IMR-90 (cell line): ENCODE results near the gene GNAT3. TPM values are rescaled to one million over a fixed set of nuclear protein-coding genes. Genes with fewer than 3 reads are reported as not detected.

Experiments
- ATAC-seq: fragments of 200-7000 bp; cut with Tn5 transposase; 2 replicates; pipeline ENCODE4 v1.9.1; 2020; ENCODE audit warnings: low read depth, mild to moderate bottlenecking, moderate library complexity
- BruUV-seq: library from RNA; stranded (reverse); fragments of 400-500 nt; replicated peaks from 2 replicates; lab custom pipeline; 2021; lab: Mats Ljungman, UMichigan
- CTCF ChIA-PET: fragments of 300-600 bp; formaldehyde crosslinking; extraction: SDS; loops from one replicate; lab custom pipeline; 2021; ENCODE audit warnings: antibody characterized with exemption; lab: Yijun Ruan, JAX
- POLR2A ChIA-PET: fragments of 300-600 bp; sonication (Branson Sonifier 250); formaldehyde crosslinking; loops from one replicate; lab custom pipeline; 2022; ENCODE audit warnings: antibody characterized with exemption; ENCODE audit not compliant: unreplicated experiment; lab: Charles Lee
- DNase-seq: peaks from one replicate; pipeline ENCODE4 v3.0.0; 2013
- H2AFZ ChIP-seq: replicated peaks from 2 replicates; pipeline ENCODE3; 2013; ENCODE audit warnings: low read length, mild to moderate bottlenecking; ENCODE audit not compliant: poor library complexity
- H2AK5ac ChIP-seq: 2 replicates; pipeline ENCODE4 v1.6.1; 2013; ENCODE audit warnings: low read depth, low read length, inconsistent platforms
- H2AK9ac ChIP-seq: replicated peaks from 2 replicates; pipeline ENCODE3; 2013; ENCODE audit warnings: mild to moderate bottlenecking, low read depth, low read length, moderate library complexity; ENCODE audit not compliant: poor library complexity
- H2BK120ac ChIP-seq: 2 replicates; pipeline ENCODE4 v1.6.1; 2013; ENCODE audit warnings: low read depth, low read length, inconsistent platforms
- H2BK15ac ChIP-seq: 3 replicates; pipeline ENCODE4 v1.6.1; 2013; ENCODE audit warnings: low read depth, low read length, inconsistent platforms
- H2BK20ac ChIP-seq: 2 replicates; pipeline ENCODE4 v1.6.1; 2013; ENCODE audit warnings: low read depth, mild to moderate bottlenecking, inconsistent platforms, low read length, moderate library complexity
- H2BK5ac ChIP-seq: 2 replicates; pipeline ENCODE4 v1.6.1; 2013; ENCODE audit warnings: mild to moderate bottlenecking, low read depth, low read length, inconsistent platforms; ENCODE audit not compliant: poor library complexity, severe bottlenecking
- H3K14ac ChIP-seq: replicated peaks from 2 replicates; pipeline ENCODE4 v1.6.1; 2013; ENCODE audit warnings: low read depth, low read length, inconsistent platforms
- H3K18ac ChIP-seq: 2 replicates; pipeline ENCODE4 v1.6.1; 2013; ENCODE audit warnings: low read depth, low read length, control low read depth
- H3K23ac ChIP-seq: 2 replicates; pipeline ENCODE4 v1.6.1; 2013; ENCODE audit warnings: low read depth, low read length, inconsistent platforms
- H3K27ac ChIP-seq: 2 replicates; pipeline ENCODE4 v1.5.1; 2013; ENCODE audit warnings: mild to moderate bottlenecking, control low read depth, low read length; ENCODE audit not compliant: insufficient read depth
- H3K27me3 ChIP-seq: 2 replicates; pipeline ENCODE4 v1.6.1; 2013; ENCODE audit warnings: low read length; ENCODE audit not compliant: control insufficient read depth, insufficient read depth
- H3K36me3 ChIP-seq: 2 replicates; pipeline ENCODE4 v1.6.1; 2013; ENCODE audit warnings: low read length, mixed read lengths; ENCODE audit not compliant: control insufficient read depth, insufficient read depth
- H3K4ac ChIP-seq: 2 replicates; pipeline ENCODE4 v1.6.1; 2013; ENCODE audit warnings: low read depth, low read length, inconsistent platforms
- H3K4me1 ChIP-seq: 2 replicates; pipeline ENCODE4 v1.6.1; 2013; ENCODE audit warnings: low read length, mixed read lengths; ENCODE audit not compliant: control insufficient read depth, insufficient read depth
- H3K4me2 ChIP-seq: 2 replicates; pipeline ENCODE4 v1.6.1; 2013; ENCODE audit warnings: low read depth, mild to moderate bottlenecking, control low read depth, low read length, moderate library complexity
- H3K4me3 ChIP-seq: 2 replicates; pipeline ENCODE4 v1.5.1; 2013; ENCODE audit warnings: low read depth, mild to moderate bottlenecking, control low read depth, low read length, moderate library complexity; ENCODE audit not compliant: insufficient read depth
- H3K56ac ChIP-seq: 2 replicates; pipeline ENCODE4 v1.6.1; 2013; ENCODE audit warnings: low read length, inconsistent platforms; ENCODE audit not compliant: insufficient read depth; ENCODE audit errors: extremely low read depth
- H3K79me1 ChIP-seq, 2 experiments: 2 replicates each; pipeline ENCODE4 v1.6.1; 2013; ENCODE audit warnings: low read length in 2 of 2, inconsistent platforms in 1 of 2, low read depth in 1 of 2
- H3K9ac ChIP-seq: 2 replicates; pipeline ENCODE4 v1.6.1; 2013; ENCODE audit warnings: low read depth, low read length, control low read depth
- H3K9me1 ChIP-seq: 2 replicates; pipeline ENCODE4 v1.6.1; 2013; ENCODE audit warnings: low read length, inconsistent platforms; ENCODE audit not compliant: insufficient read depth
- H3K9me3 ChIP-seq: 2 replicates; pipeline ENCODE4 v1.6.1; 2013; ENCODE audit warnings: low read length; ENCODE audit not compliant: control insufficient read depth, insufficient read depth
- H4K20me1 ChIP-seq: 2 replicates; pipeline ENCODE4 v1.6.1; 2013; ENCODE audit warnings: low read length, inconsistent platforms; ENCODE audit not compliant: insufficient read depth
- H4K5ac ChIP-seq: 2 replicates; pipeline ENCODE4 v1.6.1; 2013; ENCODE audit warnings: mild to moderate bottlenecking, low read depth, low read length, control low read depth
- H4K8ac ChIP-seq, 2 experiments: 2 replicates each; pipeline ENCODE4 v1.6.1; 2013; ENCODE audit warnings: low read depth in 2 of 2, low read length in 2 of 2, control low read depth in 1 of 2, inconsistent platforms in 1 of 2
- H4K91ac ChIP-seq: 2 replicates; pipeline ENCODE4 v1.6.1; 2013; ENCODE audit warnings: low read depth, low read length, inconsistent platforms; ENCODE audit not compliant: insufficient read depth
- CHD1 ChIP-seq: IDR thresholded peaks from 2 replicates; pipeline ENCODE4 v1.6.1; 2012; ENCODE audit warnings: low read depth, low read length, improper control_type of control experiment
- FOS ChIP-seq: fragments of 150-350 bp; IDR thresholded peaks from 2 replicates; pipeline ENCODE4 v1.6.1; 2016; ENCODE audit warnings: low read depth, low read length
- MAFK ChIP-seq: IDR thresholded peaks from 2 replicates; pipeline ENCODE4 v1.6.1; 2012; ENCODE audit warnings: low read depth, low read length, improper control_type of control experiment
- MXI1 ChIP-seq: IDR thresholded peaks from 2 replicates; pipeline ENCODE4 v1.6.1; 2012; ENCODE audit warnings: low read depth, mild to moderate bottlenecking, low read length, moderate library complexity, borderline replicate concordance
- NFE2L2 ChIP-seq: fragments of 150-350 bp; IDR thresholded peaks from 2 replicates; pipeline ENCODE4 v1.6.1; 2016; ENCODE audit warnings: low read depth, mild to moderate bottlenecking, low read length
- POLR2A ChIP-seq: IDR thresholded peaks from 2 replicates; pipeline ENCODE4 v1.6.1; 2012; ENCODE audit warnings: mild to moderate bottlenecking, low read depth, low read length
- RCOR1 ChIP-seq: IDR thresholded peaks from 2 replicates; pipeline ENCODE4 v1.6.1; 2012; ENCODE audit warnings: mild to moderate bottlenecking, low read length, improper control_type of control experiment; ENCODE audit not compliant: insufficient replicate concordance
- RFX5 ChIP-seq: IDR thresholded peaks from 2 replicates; pipeline ENCODE4 v1.8.0; 2012; ENCODE audit warnings: low read depth, mild to moderate bottlenecking, low read length, moderate library complexity
- USF2 ChIP-seq: fragments of 150-350 bp; IDR thresholded peaks from 2 replicates; pipeline ENCODE4 v1.6.1; 2017; ENCODE audit warnings: mild to moderate bottlenecking, antibody characterized with exemption, low read length, low read depth
- WGBS, 2 experiments: methylation state at CpG; one replicate each; pipeline versions ENCODE4 v1.1.5 to v1.1.7; 2013; ENCODE audit warnings: missing lambda C conversion rate in 2 of 2; ENCODE audit not compliant: insufficient read length in 1 of 2; ENCODE audit errors: extremely low coverage in 2 of 2; 5-methylcytosine and 5-hydroxymethylcytosine counted together
- dilution Hi-C: fragments of 300-500 bp; cut with HindIII; formaldehyde crosslinking; loops from one replicate; pipeline ENCODE4 v1.14.3; 2018; ENCODE audit warnings: low sequenced_read_pairs; ENCODE audit not compliant: unreplicated experiment
- in situ Hi-C: fragments of 300-500 bp; cut with MboI; formaldehyde crosslinking; loops from 3 replicates; pipeline ENCODE4 v1.14.3; 2019; ENCODE audit warnings: low sequenced_read_pairs, inconsistent platforms, mixed read lengths
- intact Hi-C: fragments of 100-400 bp; cut with micrococcal nuclease; formaldehyde crosslinking; loops from 2 replicates; pipeline ENCODE4 v1.10.0; 2022
- polyA plus RNA-seq, 3 experiments: library from polyadenylated mRNA; depleted of rRNA; stranded (reverse); fragments of >200 nt; gene quantifications; 2 replicates each; pipeline ENCODE4 v1.2.3, GENCODE V29; 2012; ENCODE audit warnings: low replicate concordance in 1 of 3
- total RNA-seq: library from RNA; depleted of rRNA; stranded (reverse); fragments of >200 nt; gene quantifications from 2 replicates; pipeline ENCODE4 v1.2.3, GENCODE V29; 2012
- TF ChIP-seq, protein P1 (sequence below): conservative IDR thresholded peaks from 2 replicates; pipeline ENCODE4 v1.5.1; 2012; ENCODE audit warnings: mild to moderate bottlenecking, low read depth, low read length, improper control_type of control experiment

The GNAT3 gene
- total and polyA plus RNA-seq, 2 of the 4 experiments (the other 2 are of a cell fraction): not detected

- intact Hi-C loops: no loop called here
- Histone ChIP-seq H3K36me3 (no peaks in the 10 kb centered on the region), H2BK120ac (no peak overlapping the region), H2BK5ac (no peak overlapping the region), H3K27ac (no peak overlapping the region), H3K79me1 (no peaks in the 10 kb centered on the region), H3K4me3 (no peak overlapping the region), H2BK15ac (no peak overlapping the region), H3K4ac (no peak overlapping the region), H3K4me1 (no peaks in the 10 kb centered on the region), H2AK9ac (no peak overlapping the region), H2AFZ (no peak overlapping the region), H4K91ac (no peak overlapping the region), H3K9me3 (no peaks in the 10 kb centered on the region), H3K27me3 (no peaks in the 10 kb centered on the region), H3K23ac (no peak overlapping the region), H2AK5ac (no peak overlapping the region), H3K4me2 (no peak overlapping the region), H3K14ac (no peak overlapping the region), H3K9me1 (no peaks in the 10 kb centered on the region), H4K5ac (no peak overlapping the region), H3K9ac (no peak overlapping the region), H3K56ac (no peak overlapping the region), H2BK20ac (no peak overlapping the region), H4K20me1 (no peaks in the 10 kb centered on the region), H4K8ac (no peak overlapping the region), H3K18ac (no peak overlapping the region)
- dilution Hi-C loops: no loop called here
- CTCF ChIA-PET: no interaction called here
- WGBS, 2 experiments: 98% methylated on average over 7 of the region's 9 CpGs; no CpG with 5 or more reads in 1 of the 2 experiments
- no TSS peak for BruUV-seq
- TF ChIP-seq POLR2A: no peak
- no peak for TF ChIP-seq FOS
- TF ChIP-seq RFX5: no peak
- no peak for TF ChIP-seq MXI1
- no peak for TF ChIP-seq USF2
- TF ChIP-seq MAFK: no peak
- no peak for TF ChIP-seq NFE2L2
- TF ChIP-seq CHD1: no peak
- TF ChIP-seq, protein P1, sequence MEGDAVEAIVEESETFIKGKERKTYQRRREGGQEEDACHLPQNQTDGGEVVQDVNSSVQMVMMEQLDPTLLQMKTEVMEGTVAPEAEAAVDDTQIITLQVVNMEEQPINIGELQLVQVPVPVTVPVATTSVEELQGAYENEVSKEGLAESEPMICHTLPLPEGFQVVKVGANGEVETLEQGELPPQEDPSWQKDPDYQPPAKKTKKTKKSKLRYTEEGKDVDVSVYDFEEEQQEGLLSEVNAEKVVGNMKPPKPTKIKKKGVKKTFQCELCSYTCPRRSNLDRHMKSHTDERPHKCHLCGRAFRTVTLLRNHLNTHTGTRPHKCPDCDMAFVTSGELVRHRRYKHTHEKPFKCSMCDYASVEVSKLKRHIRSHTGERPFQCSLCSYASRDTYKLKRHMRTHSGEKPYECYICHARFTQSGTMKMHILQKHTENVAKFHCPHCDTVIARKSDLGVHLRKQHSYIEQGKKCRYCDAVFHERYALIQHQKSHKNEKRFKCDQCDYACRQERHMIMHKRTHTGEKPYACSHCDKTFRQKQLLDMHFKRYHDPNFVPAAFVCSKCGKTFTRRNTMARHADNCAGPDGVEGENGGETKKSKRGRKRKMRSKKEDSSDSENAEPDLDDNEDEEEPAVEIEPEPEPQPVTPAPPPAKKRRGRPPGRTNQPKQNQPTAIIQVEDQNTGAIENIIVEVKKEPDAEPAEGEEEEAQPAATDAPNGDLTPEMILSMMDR: no peak
- TF ChIP-seq RCOR1: no peak
- POLR2A ChIA-PET: no interaction called here
- no peak for DNase-seq
- no peak for ATAC-seq
- in situ Hi-C loops: no loop called here
Measured at GRCh38 chr7:80524693-80525092, 12.8 kb upstream of the GNAT3 start.
